ELF-1 (cell line): ENCODE results near the gene ESR1.
A peak's percentile ranks its signal among the peaks of the same experiment; 100 is the strongest.

ENCODE experiments used
- DNase-seq: peaks from one replicate; pipeline ENCODE4 v3.0.0-alpha.2; 2016; ENCODE audit warnings: low read depth, low spot score

Gene ESR1

GRCh38 chr6:151807513-151808370, at the start of gene ESR1:
Gene ESR1 (plus strand): TSS chr6:151807682. CDS start chr6:151807913, 231 bp downstream.
- peak; percentile 75 for DNase-seq

- no peak for DNase-seq
Measured at GRCh38 chr6:151760486-151760885, 47.0 kb upstream of the ESR1 start.

- DNase-seq: peak; percentile 3
Measured at GRCh38 chr6:151761851-151762250, 45.6 kb upstream of the ESR1 start.

- DNase-seq: no peak
Measured at GRCh38 chr6:151762817-151763216, 44.7 kb upstream of the ESR1 start.

GRCh38 chr6:151763303-151763702, 44.2 kb upstream of the ESR1 start:
- DNase-seq: peak; percentile 2

GRCh38 chr6:151763938-151764680, 43.4 kb upstream of the ESR1 start:
- DNase-seq: peak; percentile 95

GRCh38 chr6:151765444-151765886, 42.0 kb upstream of the ESR1 start:
- DNase-seq: peak; percentile 28

- DNase-seq: no peak
Measured at GRCh38 chr6:151772446-151772845, 35.0 kb upstream of the ESR1 start.

- DNase-seq: no peak
Measured at GRCh38 chr6:151773382-151773781, 34.1 kb upstream of the ESR1 start.

GRCh38 chr6:151782560-151782959, 24.9 kb upstream of the ESR1 start:
- no peak for DNase-seq

- no peak for DNase-seq
Measured at GRCh38 chr6:151783692-151784091, 23.8 kb upstream of the ESR1 start.

- no peak for DNase-seq
Measured at GRCh38 chr6:151784441-151785214, 22.9 kb upstream of the ESR1 start.

GRCh38 chr6:151796842-151797530, 10.5 kb upstream of the ESR1 start:
- DNase-seq: no peak

GRCh38 chr6:151803743-151804142, 3.7 kb upstream of the ESR1 start:
- DNase-seq: no peak

GRCh38 chr6:151804585-151805285, 2.7 kb upstream of the ESR1 start:
- no peak for DNase-seq

- DNase-seq: no peak
Measured at GRCh38 chr6:151805286-151805840, 2.1 kb upstream of the ESR1 start.

GRCh38 chr6:151806757-151807512, 547 bp upstream of the ESR1 start:
- DNase-seq: no peak

GRCh38 chr6:151808371-151809241, 1.1 kb downstream of the ESR1 start:
- peak; percentile 18 for DNase-seq

- no peak for DNase-seq
Measured at GRCh38 chr6:151811081-151811480, 3.6 kb downstream of the ESR1 start.
